Measurements from ENCODE around the gene ADCK2.
"Not testable (repeated sequence)": the region's sequence is repeated elsewhere in the genome, so short reads cannot be mapped to it uniquely, and the experiment has no call there.

The ADCK2 gene

DNA sequence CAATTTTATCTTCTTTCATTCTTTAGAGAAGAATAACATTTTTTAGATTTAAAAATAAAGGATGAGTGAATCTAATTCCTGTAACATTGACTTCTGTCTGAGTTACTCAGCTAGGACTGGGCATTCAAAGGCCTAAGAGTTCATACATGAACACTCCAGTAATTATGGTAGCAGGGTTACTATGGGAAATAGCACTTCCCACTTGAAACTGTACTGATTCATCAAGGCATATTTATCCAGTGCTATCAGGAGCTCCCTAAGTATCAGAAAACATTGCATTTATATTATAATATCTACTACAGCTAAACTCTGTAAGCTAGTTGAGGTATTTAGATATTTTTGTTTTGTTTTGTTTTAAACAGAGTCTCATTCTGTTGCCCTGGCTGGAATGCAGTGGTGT is 65.5 kb downstream of the ADCK2 start:
- no peaks in the 10 kb centered on the region for H3K9me3 ChIP-seq (ENCODE audit: control insufficient read depth, insufficient read depth, low read length)
- H3K27me3 ChIP-seq (ENCODE audit: control insufficient read depth, insufficient read depth, low read length) = no peaks in the 10 kb centered on the region
- H3K9ac ChIP-seq (ENCODE audit: low read depth, low read length) = no peak overlapping the region
- no peaks in the 10 kb centered on the region for H3K4me1 ChIP-seq (ENCODE audit: control insufficient read depth, insufficient read depth, low read length)
- H3K36me3 ChIP-seq (ENCODE audit: control insufficient read depth, insufficient read depth, low read length) = peaks cover 3% of the 10 kb centered on the region
- H3K4me3 ChIP-seq (ENCODE audit: low read depth, low read length) = no peak overlapping the region

DNA sequence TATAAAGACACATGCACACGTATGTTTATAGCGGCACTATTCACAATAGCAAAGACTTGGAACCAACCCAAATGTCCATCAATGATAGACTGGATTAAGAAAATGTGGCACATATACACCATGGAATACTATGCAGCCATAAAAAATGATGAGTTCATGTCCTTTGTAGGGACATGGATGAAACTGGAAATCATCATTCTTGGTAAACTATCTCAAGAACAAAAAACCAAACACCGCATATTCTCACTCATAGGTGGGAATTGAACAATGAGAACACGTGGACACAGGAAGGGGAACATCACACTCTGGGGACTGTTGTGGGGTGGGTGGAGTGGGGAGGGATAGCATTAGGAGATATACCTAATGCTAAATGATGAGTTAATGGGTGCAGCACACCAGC is 70.5 kb downstream of the ADCK2 start:
- not testable (repeated sequence) for H3K4me1 ChIP-seq (ENCODE audit: control insufficient read depth, insufficient read depth, low read length); H3K36me3 ChIP-seq (ENCODE audit: control insufficient read depth, insufficient read depth, low read length); H3K9me3 ChIP-seq (ENCODE audit: control insufficient read depth, insufficient read depth, low read length)

DNA sequence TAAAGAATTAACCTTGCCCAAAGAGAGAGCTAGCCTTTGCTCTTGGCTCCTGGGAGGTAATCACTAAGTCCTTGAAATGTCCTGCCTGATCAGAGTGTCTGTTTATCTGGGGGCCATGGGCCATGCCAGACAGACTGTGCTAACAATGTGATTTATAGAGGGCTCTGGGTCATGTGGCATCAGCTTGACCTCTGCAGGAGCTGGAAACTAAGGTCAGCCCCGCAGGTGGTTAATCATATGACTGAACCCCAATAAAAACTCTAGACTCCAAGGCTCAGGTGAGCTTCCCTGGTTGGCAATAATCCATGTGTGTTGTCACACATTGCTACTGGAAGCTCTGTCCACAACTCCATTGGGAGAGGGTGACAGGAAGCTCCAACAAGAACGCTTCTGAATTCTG is 71.3 kb downstream of the ADCK2 start:
- Histone ChIP-seq H3K9ac (ENCODE audit: low read depth, low read length) (no peak overlapping the region), H3K4me1 (ENCODE audit: control insufficient read depth, insufficient read depth, low read length) (no peaks in the 10 kb centered on the region), H3K27me3 (ENCODE audit: control insufficient read depth, insufficient read depth, low read length) (no peaks in the 10 kb centered on the region), H3K4me3 (ENCODE audit: low read depth, low read length) (no peak overlapping the region), H3K9me3 (ENCODE audit: control insufficient read depth, insufficient read depth, low read length) (no peaks in the 10 kb centered on the region), H3K36me3 (ENCODE audit: control insufficient read depth, insufficient read depth, low read length) (peaks cover 1% of the 10 kb centered on the region)

More for the DNA sequence above, 70.5 kb downstream of the ADCK2 start:
- not testable (repeated sequence) for H3K4me3 ChIP-seq (ENCODE audit: low read depth, low read length); H3K9ac ChIP-seq (ENCODE audit: low read depth, low read length); H3K27me3 ChIP-seq (ENCODE audit: control insufficient read depth, insufficient read depth, low read length)

Measured in iPS-15b (cell line).